HepG2 (cell line): ENCODE data around the gene MAEA. TPM values are rescaled to one million over a fixed set of nuclear protein-coding genes. Genes with fewer than 3 reads are reported as not detected.

Experiments
- MYNN ChIP-seq: sonication (generic); formaldehyde crosslinking; IDR thresholded peaks from 2 replicates; pipeline ENCODE4 v1.4.0; 2020; ENCODE audit warnings: mild to moderate bottlenecking, low read depth, missing genetic modification reagents
- REXO4 ChIP-seq: sonication (generic); formaldehyde crosslinking; IDR thresholded peaks from 2 replicates; pipeline ENCODE4 v1.8.0; 2022; ENCODE audit warnings: missing genetic modification reagents, mild to moderate bottlenecking, borderline replicate concordance
- RFXAP ChIP-seq: sonication (generic); formaldehyde crosslinking; IDR thresholded peaks from 2 replicates; pipeline ENCODE4 v1.4.0; 2020; ENCODE audit warnings: missing genetic modification reagents, borderline replicate concordance
- TBX2 ChIP-seq: sonication (generic); formaldehyde crosslinking; IDR thresholded peaks from 2 replicates; pipeline ENCODE4 v1.5.0; 2020; ENCODE audit warnings: missing genetic modification reagents, mild to moderate bottlenecking, borderline replicate concordance
- ZIK1 ChIP-seq: sonication (generic); formaldehyde crosslinking; IDR thresholded peaks from 2 replicates; pipeline ENCODE4 v1.5.0; 2020; ENCODE audit warnings: mild to moderate bottlenecking, low read depth, missing genetic modification reagents, borderline replicate concordance
- ZNF367 ChIP-seq: sonication (generic); formaldehyde crosslinking; IDR thresholded peaks from 2 replicates; pipeline ENCODE4 v1.4.0; 2020; ENCODE audit warnings: missing genetic modification reagents, borderline replicate concordance
- ZNF547 ChIP-seq: sonication (generic); formaldehyde crosslinking; IDR thresholded peaks from 2 replicates; pipeline ENCODE4 v1.5.1; 2020; ENCODE audit warnings: mild to moderate bottlenecking, missing genetic modification reagents
- polyA plus RNA-seq, 8 experiments: library from polyadenylated mRNA; depleted of rRNA in 3 of 8; stranded (reverse) in 7 of 8; unstranded in 1 of 8; fragments of >200 nt; fragmentation: Illumina TruSeq in 4 of 8; extraction: Trizol in 4 of 8; gene quantifications; 2 replicates each; pipeline versions ENCODE4 v1.2.1 to v1.2.3, GENCODE V29; 2011 to 2016; ENCODE audit warnings: low read depth in 4 of 8, missing spikeins in 1 of 8, mixed read lengths in 1 of 8; ENCODE audit not compliant: insufficient read depth in 1 of 8
- total RNA-seq, 5 experiments: library from RNA; depleted of rRNA; stranded (reverse); fragments of >200 nt; fragmentation: Illumina TruSeq; extraction: Trizol; gene quantifications; 2 replicates each; pipeline ENCODE4 v1.2.3, GENCODE V29; 2016; ENCODE audit warnings: low read depth in 1 of 5
- TF ChIP-seq, protein P1 (sequence below): sonication (generic); formaldehyde crosslinking; conservative IDR thresholded peaks from 2 replicates; pipeline ENCODE4 v1.4.0; 2020; ENCODE audit warnings: missing genetic modification reagents
- TF ChIP-seq, protein P2 (sequence below): sonication (generic); formaldehyde crosslinking; IDR thresholded peaks from 2 replicates; pipeline ENCODE4 v1.4.0; 2020; ENCODE audit warnings: mild to moderate bottlenecking, missing genetic modification reagents
- TF ChIP-seq, protein P3 (sequence below): sonication (generic); formaldehyde crosslinking; IDR thresholded peaks from 2 replicates; pipeline ENCODE4 v1.8.1; 2023; ENCODE audit warnings: mild to moderate bottlenecking, moderate library complexity, missing genetic modification reagents

MAEA gene
- total and polyA plus RNA-seq, 2 of the 13 experiments (the other 11 are each of a cell fraction or from before 2014, with no cell fraction given), result 52.0 to 57.1 TPM

DNA sequence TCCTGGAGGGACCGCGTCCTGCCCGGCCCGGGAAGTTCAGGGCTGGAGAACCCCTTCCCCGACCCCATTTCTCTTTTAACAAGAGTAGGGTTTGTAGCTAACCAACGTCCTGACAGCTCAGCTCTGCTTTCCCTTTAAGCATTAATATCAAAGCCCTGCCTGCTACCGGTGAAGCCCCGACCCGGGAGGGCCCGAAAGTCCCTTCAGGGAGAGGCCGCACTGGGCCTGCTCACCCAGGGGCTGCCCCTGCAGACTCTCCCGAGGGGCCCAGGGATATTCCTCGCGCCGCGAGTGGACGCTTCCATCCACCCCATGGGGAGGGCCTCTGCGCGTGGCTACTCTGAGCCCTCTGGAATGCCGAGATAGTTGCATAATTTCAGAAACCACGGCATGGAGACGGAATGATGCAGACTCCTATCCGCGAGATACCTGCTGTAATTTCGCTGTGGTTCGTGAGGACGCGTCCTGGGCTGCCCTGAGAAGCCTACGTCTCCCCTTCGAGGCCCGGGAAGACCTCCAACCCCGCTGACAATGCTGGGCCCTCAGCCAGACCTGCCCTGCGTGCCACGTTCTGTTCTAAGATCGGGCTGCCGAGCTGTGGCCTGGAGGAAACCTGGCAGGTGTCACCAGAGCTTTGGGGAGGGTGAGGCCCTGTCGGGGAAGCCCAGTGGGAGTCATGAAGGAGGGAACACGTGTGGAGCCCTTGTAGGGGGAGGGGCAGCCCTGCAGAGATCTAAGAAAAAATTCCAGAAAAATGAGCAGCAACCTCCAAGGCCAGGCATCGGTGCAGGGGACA lies 39.8 kb upstream of the MAEA start (continued):
- TF ChIP-seq ZIK1 (CRISPR knock-in tag) (no peak; the same call in 1 of the 2 replicates), ZNF367 (CRISPR knock-in tag) (no peak; the same call in 1 of the 2 replicates), RFXAP (CRISPR knock-in tag) (no peak; the same call in 1 of the 2 replicates), ZNF547 (CRISPR knock-in tag) (peak; percentile 50; the same call in 1 of the 2 replicates), REXO4 (CRISPR knock-in tag) (no peak), TBX2 (CRISPR knock-in tag) (peak; percentile 57), MYNN (CRISPR knock-in tag) (no peak)
- TF ChIP-seq, protein P1, sequence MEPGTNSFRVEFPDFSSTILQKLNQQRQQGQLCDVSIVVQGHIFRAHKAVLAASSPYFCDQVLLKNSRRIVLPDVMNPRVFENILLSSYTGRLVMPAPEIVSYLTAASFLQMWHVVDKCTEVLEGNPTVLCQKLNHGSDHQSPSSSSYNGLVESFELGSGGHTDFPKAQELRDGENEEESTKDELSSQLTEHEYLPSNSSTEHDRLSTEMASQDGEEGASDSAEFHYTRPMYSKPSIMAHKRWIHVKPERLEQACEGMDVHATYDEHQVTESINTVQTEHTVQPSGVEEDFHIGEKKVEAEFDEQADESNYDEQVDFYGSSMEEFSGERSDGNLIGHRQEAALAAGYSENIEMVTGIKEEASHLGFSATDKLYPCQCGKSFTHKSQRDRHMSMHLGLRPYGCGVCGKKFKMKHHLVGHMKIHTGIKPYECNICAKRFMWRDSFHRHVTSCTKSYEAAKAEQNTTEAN (CRISPR knock-in tag), result peak; percentile 21; the same call in 1 of the 2 replicates
- TF ChIP-seq, protein P2, sequence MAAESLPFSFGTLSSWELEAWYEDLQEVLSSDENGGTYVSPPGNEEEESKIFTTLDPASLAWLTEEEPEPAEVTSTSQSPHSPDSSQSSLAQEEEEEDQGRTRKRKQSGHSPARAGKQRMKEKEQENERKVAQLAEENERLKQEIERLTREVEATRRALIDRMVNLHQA (CRISPR knock-in tag), result no peak
- TF ChIP-seq, protein P3, sequence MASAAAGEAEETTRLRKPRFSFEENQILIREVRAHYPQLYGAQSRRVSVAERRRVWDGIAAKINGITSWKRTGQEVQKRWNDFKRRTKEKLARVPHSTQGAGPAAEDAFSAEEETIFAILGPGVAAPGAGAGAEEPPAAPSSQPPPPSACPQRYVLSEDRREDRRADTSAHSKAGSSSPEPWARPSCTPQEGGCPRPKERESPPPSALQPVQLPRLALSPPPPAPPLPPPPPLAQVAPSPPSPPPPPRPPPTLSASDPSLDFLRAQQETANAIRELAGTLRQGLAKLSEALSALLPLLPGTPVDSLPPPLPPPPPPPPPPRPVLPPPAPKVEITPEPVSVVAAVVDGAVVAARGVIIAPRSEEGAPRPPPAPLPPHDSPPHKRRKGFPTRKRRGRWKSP (CRISPR knock-in tag), result no peak
